Activated naive CD8-positive, alpha-beta T cell treated with anti-CD3 and anti-CD28 coated beads, Interleukin-2, amount 50 U/mL, for 24 hours (primary cell): ENCODE results near the gene SLC28A1.
"Not testable (repeated sequence)": the region's sequence is repeated elsewhere in the genome, so short reads cannot be mapped to it uniquely, and the experiment has no call there.

Experiments
- ATAC-seq: fragments of 150-1000 bp; cut with Tn5 transposase; one replicate; pipeline ENCODE4 v1.10.0; 2021
- DNase-seq: peaks from one replicate; pipeline ENCODE4 v3.0.0; 2021
- H3K27ac Mint-ChIP-seq: one replicate; pipeline ENCODE4 v1.8.0; 2021; ENCODE audit warnings: mild to moderate bottlenecking, mixed read lengths
- H3K27me3 Mint-ChIP-seq: one replicate; pipeline ENCODE4 v1.8.0; 2021; ENCODE audit warnings: mixed read lengths
- H3K36me3 Mint-ChIP-seq: one replicate; pipeline ENCODE4 v1.8.0; 2021; ENCODE audit warnings: low read depth, mixed read lengths
- H3K4me1 Mint-ChIP-seq: one replicate; pipeline ENCODE4 v1.8.0; 2021; ENCODE audit warnings: mixed read lengths
- H3K4me3 Mint-ChIP-seq: one replicate; pipeline ENCODE4 v1.8.0; 2021; ENCODE audit warnings: mild to moderate bottlenecking, moderate library complexity, mixed read lengths
- H3K9me3 Mint-ChIP-seq: one replicate; pipeline ENCODE4 v1.8.0; 2021; ENCODE audit warnings: mixed read lengths

Gene SLC28A1

GRCh38 chr15:84883916-84884781 lies at the start of gene SLC28A1:
SLC28A1 (plus strand) TSS chr15:84884662; CDS start chr15:84887761, 3,099 bp downstream.
- ATAC-seq (no peak), DNase-seq (no peak)
- H3K9me3 Mint-ChIP-seq = no peaks in the 10 kb centered on the region
- H3K4me3 Mint-ChIP-seq = no peak within 1 kb of the TSS
- H3K4me1 Mint-ChIP-seq = no peaks in the 10 kb centered on the region
- no peaks in the 10 kb centered on the region for H3K27me3 Mint-ChIP-seq
- no peak within 1 kb of the TSS for H3K27ac Mint-ChIP-seq
- H3K36me3 Mint-ChIP-seq = no peaks in the 10 kb centered on the region

- Mint-ChIP-seq H3K27me3 (no peaks in the 10 kb centered on the region), H3K36me3 (no peaks in the 10 kb centered on the region)
These were observed 49.5 kb upstream of the SLC28A1 start for GRCh38 chr15:84834969-84835368.

GRCh38 chr15:84835661-84836337 lies 48.7 kb upstream of the SLC28A1 start:
- ATAC-seq (no peak), DNase-seq (no peak)
- Mint-ChIP-seq H3K4me1 (no peaks in the 10 kb centered on the region), H3K27ac (no peak overlapping the region), H3K4me3 (no peak overlapping the region), H3K9me3 (no peaks in the 10 kb centered on the region), H3K27me3 (no peaks in the 10 kb centered on the region), H3K36me3 (no peaks in the 10 kb centered on the region)

More at GRCh38 chr15:84834969-84835368, 49.5 kb upstream of the SLC28A1 start:
- Mint-ChIP-seq H3K4me3 (no peak overlapping the region), H3K4me1 (no peaks in the 10 kb centered on the region), H3K27ac (no peak overlapping the region), H3K9me3 (no peaks in the 10 kb centered on the region)
- DNase-seq = no peak
- no peak for ATAC-seq

- ATAC-seq (no peak), DNase-seq (no peak)
- Mint-ChIP-seq H3K4me3 (no peak overlapping the region), H3K4me1 (peaks cover 3% of the 10 kb centered on the region), H3K36me3 (no peaks in the 10 kb centered on the region), H3K9me3 (no peaks in the 10 kb centered on the region), H3K27me3 (no peaks in the 10 kb centered on the region), H3K27ac (no peak overlapping the region)
These were observed 47.6 kb upstream of the SLC28A1 start for GRCh38 chr15:84836844-84837243.

- Mint-ChIP-seq H3K4me3 (no peak overlapping the region), H3K27me3 (no peaks in the 10 kb centered on the region), H3K4me1 (peaks cover 3% of the 10 kb centered on the region), H3K9me3 (no peaks in the 10 kb centered on the region), H3K36me3 (no peaks in the 10 kb centered on the region), H3K27ac (no peak overlapping the region)
- ATAC-seq (no peak), DNase-seq (no peak)
These were observed 44.7 kb upstream of the SLC28A1 start for GRCh38 chr15:84839714-84840113.

GRCh38 chr15:84840255-84840654 lies 44.2 kb upstream of the SLC28A1 start:
- no peaks in the 10 kb centered on the region for H3K36me3 Mint-ChIP-seq
- H3K9me3 Mint-ChIP-seq = no peaks in the 10 kb centered on the region
- H3K4me1 Mint-ChIP-seq = peaks cover 3% of the 10 kb centered on the region
- no peaks in the 10 kb centered on the region for H3K27me3 Mint-ChIP-seq
- DNase-seq (no peak), ATAC-seq (no peak)
- H3K4me3 Mint-ChIP-seq = no peak overlapping the region
- H3K27ac Mint-ChIP-seq = no peak overlapping the region

- no peak for DNase-seq
- H3K9me3 Mint-ChIP-seq = no peaks in the 10 kb centered on the region
- H3K27me3 Mint-ChIP-seq = no peaks in the 10 kb centered on the region
- no peaks in the 10 kb centered on the region for H3K36me3 Mint-ChIP-seq
- peak; percentile 10 for ATAC-seq
- H3K4me1 Mint-ChIP-seq = peaks cover 3% of the 10 kb centered on the region
- no peak overlapping the region for H3K4me3 Mint-ChIP-seq
- no peak overlapping the region for H3K27ac Mint-ChIP-seq
These were observed 43.6 kb upstream of the SLC28A1 start for GRCh38 chr15:84840741-84841429.

GRCh38 chr15:84842781-84843180 lies 41.7 kb upstream of the SLC28A1 start:
- ATAC-seq = no peak
- Mint-ChIP-seq H3K27me3 (no peaks in the 10 kb centered on the region), H3K36me3 (peaks cover 11% of the 10 kb centered on the region), H3K4me3 (no peak overlapping the region), H3K4me1 (peaks cover 3% of the 10 kb centered on the region), H3K9me3 (peaks cover 12% of the 10 kb centered on the region), H3K27ac (no peak overlapping the region)
- no peak for DNase-seq

- DNase-seq (no peak), ATAC-seq (no peak)
These were observed 39.5 kb upstream of the SLC28A1 start for GRCh38 chr15:84844964-84845363.

GRCh38 chr15:84845631-84846030 lies 38.8 kb upstream of the SLC28A1 start:
- H3K4me3 Mint-ChIP-seq, H3K27me3 Mint-ChIP-seq, H3K4me1 Mint-ChIP-seq, H3K27ac Mint-ChIP-seq, ATAC-seq: not testable (repeated sequence)
- peaks cover 11% of the 10 kb centered on the region for H3K36me3 Mint-ChIP-seq
- DNase-seq = peak; percentile 49
- H3K9me3 Mint-ChIP-seq = peaks cover 16% of the 10 kb centered on the region

More at GRCh38 chr15:84844964-84845363, 39.5 kb upstream of the SLC28A1 start:
- Mint-ChIP-seq H3K36me3 (peaks cover 11% of the 10 kb centered on the region), H3K27ac (no peak overlapping the region), H3K4me1 (peaks cover 3% of the 10 kb centered on the region), H3K27me3 (no peaks in the 10 kb centered on the region), H3K4me3 (no peak overlapping the region), H3K9me3 (peaks cover 16% of the 10 kb centered on the region)

GRCh38 chr15:84846269-84846668 lies 38.2 kb upstream of the SLC28A1 start:
- ATAC-seq = no peak
- Mint-ChIP-seq H3K27ac (no peak overlapping the region), H3K4me1 (no peaks in the 10 kb centered on the region)

GRCh38 chr15:84847382-84847781 lies 37.1 kb upstream of the SLC28A1 start:
- H3K27me3 Mint-ChIP-seq = no peaks in the 10 kb centered on the region
- peaks cover 16% of the 10 kb centered on the region for H3K9me3 Mint-ChIP-seq
- no peak overlapping the region for H3K27ac Mint-ChIP-seq
- H3K4me3 Mint-ChIP-seq = no peak overlapping the region
- no peaks in the 10 kb centered on the region for H3K4me1 Mint-ChIP-seq
- peaks cover 11% of the 10 kb centered on the region for H3K36me3 Mint-ChIP-seq
- no peak for DNase-seq
- ATAC-seq = no peak

More at GRCh38 chr15:84846269-84846668, 38.2 kb upstream of the SLC28A1 start:
- H3K4me3 Mint-ChIP-seq = no peak overlapping the region
- H3K9me3 Mint-ChIP-seq = peaks cover 16% of the 10 kb centered on the region
- DNase-seq = no peak
- H3K36me3 Mint-ChIP-seq = peaks cover 11% of the 10 kb centered on the region
- no peaks in the 10 kb centered on the region for H3K27me3 Mint-ChIP-seq

- DNase-seq (no peak), ATAC-seq (no peak)
- Mint-ChIP-seq H3K4me3 (no peak overlapping the region), H3K27ac (no peak overlapping the region), H3K27me3 (no peaks in the 10 kb centered on the region), H3K36me3 (peaks cover 3% of the 10 kb centered on the region), H3K4me1 (no peaks in the 10 kb centered on the region), H3K9me3 (peaks cover 6% of the 10 kb centered on the region)
These were observed 32.2 kb upstream of the SLC28A1 start for GRCh38 chr15:84852212-84852611.

GRCh38 chr15:84855136-84855535 lies 29.3 kb upstream of the SLC28A1 start:
- no peaks in the 10 kb centered on the region for H3K9me3 Mint-ChIP-seq
- no peaks in the 10 kb centered on the region for H3K36me3 Mint-ChIP-seq
- DNase-seq (no peak), ATAC-seq (no peak)
- H3K27ac Mint-ChIP-seq = no peak overlapping the region
- H3K27me3 Mint-ChIP-seq = no peaks in the 10 kb centered on the region
- no peak overlapping the region for H3K4me3 Mint-ChIP-seq
- H3K4me1 Mint-ChIP-seq = no peaks in the 10 kb centered on the region
